T1000 (cell line): ENCODE measurements around the gene ASIC1.
A peak's percentile ranks its signal among the peaks of the same experiment; 100 is the strongest.
"Not testable (repeated sequence)": the region's sequence is repeated elsewhere in the genome, so short reads cannot be mapped to it uniquely, and the experiment has no call there.

ENCODE experiments used
- DNase-seq: peaks from one replicate; lab custom pipeline; 2025; ENCODE audit warnings: mixed read lengths; lab: John Stamatoyannopoulos, UW

The ASIC1 gene

DNA sequence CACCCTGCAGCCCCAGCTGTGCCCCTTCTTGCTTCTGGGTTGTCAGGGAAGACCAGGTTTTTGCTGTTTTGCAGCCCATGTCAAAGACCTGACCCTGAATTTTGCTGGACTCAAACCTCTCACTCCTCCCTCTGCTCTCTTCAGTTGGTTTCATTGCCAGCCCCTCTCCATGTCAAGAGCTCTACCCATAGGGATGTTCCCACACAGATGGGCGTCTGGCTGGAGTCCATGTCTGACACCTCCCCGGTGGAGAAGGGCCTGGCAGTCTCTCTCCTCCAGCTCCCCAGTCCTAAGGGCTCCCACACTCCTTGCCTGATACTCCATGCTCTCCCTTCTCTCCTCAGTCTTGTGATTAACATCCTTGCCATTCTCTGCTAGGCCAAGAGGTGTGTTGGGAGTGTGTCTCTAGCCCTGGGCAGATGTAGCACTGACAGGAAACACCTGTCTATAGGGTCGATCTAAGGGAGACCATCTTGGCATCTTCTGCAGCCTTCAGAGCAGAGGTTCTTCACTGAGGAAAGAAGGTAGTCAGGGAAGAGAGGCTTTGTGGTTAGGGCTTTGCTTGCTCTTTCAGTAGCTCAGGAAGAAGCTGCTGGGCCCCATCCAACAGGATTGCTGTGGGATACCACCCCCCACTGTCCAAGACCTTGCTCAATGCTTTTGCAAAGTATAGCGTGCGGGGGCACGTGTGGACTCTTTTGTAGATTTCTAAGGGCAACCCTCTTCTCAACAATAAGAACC lies 4.7 kb downstream of the ASIC1 start:
- no peak for DNase-seq

DNA sequence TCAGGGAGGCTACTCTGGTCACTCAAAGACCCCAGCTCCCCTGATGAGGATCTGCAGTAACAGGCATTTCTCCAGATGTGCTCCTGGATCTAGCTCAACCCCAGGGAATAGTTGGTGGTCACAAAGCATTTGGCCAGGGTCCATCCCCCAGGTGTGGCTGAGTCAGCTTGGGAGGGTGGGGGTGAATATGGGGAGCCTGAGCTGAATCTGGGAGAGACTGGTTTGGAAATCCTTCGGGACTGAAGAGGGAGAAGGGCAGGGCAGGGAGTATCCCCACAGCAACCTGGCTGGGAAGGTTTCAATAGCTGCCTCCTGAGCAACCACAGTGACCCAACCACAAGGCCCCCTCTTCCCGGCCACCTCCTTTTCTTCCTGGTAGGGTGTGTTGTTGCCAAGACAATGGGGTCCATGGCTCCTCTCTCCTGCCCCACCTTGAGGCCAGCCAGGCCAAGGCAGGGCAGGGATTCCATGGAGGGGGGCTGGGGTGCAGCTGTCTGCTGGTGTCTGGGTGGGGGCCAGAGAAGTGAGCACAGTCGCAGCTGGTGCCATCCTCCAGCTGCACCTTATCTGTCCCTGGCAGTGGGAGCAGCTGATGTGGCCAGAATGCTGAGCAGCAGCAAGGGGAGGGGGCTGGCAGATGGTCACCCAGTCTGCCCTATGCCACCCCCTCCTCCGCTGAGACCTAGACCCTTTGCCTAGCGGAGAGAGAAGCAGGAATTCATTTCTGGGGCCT lies 5.5 kb downstream of the ASIC1 start:
- DNase-seq, result no peak

DNA sequence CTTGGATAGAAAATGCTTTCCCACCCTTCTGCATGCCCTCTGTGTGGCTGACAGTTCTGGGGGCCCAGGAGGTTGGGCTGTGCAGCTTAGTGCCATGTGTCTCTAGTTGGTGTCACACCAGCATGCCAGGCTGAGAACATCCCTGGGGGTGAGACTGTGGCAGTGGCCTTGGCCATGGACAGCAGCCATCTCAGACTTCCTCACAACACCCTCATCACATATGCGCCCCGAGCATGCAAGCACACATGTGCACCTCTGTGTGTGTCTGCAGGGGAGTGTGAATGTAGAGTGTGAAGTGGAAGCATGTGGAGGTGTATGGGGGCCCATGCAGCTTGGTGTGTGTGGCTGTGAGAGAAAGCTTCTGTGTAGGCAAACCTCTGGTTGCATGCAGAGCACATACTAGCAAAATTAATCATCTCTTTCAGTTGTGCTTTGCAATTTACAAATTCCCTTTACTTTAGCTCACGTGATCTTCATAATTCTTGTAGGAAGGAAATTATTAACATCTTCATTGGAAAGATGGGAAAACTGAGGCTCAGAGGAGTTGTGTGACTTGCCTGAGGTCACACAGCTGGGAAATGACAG lies 8.4 kb downstream of the ASIC1 start:
- no peak for DNase-seq

DNA sequence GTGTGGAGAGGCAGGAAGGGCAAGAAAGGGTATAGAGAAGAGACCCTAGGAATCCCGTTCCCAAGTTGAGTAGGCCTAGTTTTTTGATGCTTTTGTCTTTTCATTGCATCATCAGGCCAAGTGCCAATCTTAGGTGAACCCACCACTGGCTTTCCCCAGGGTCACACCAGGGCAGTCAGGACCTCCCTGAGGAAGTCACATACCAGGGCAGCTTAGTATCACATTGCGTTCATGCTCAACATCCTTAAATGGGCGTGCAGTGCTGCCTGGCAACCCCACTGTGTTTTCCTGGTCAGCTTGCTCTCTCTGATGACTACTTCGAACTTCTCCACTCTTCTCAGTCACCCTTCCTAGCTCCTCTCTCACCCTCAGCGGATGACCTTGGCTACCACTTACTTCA lies 9.0 kb downstream of the ASIC1 start:
- DNase-seq, result no peak

DNA sequence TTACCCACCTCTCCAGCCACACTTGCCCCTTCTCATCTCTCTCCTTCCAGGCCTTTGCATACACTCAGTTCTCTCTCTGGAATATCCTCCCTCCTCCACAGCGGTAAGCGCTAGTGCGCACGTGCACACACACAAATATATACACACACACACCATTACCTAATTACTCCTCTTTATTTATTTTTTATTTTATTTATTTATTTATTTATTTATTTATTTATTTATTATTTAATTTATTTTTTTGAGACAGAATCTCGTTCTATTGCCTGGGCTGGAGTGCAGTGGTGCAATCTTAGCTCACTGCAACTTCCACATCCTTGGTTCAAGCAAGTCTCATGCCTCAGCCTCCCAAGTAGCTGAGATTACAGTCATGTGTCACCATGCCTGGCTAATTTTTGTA lies 11.7 kb downstream of the ASIC1 start:
- no peak for DNase-seq

DNA sequence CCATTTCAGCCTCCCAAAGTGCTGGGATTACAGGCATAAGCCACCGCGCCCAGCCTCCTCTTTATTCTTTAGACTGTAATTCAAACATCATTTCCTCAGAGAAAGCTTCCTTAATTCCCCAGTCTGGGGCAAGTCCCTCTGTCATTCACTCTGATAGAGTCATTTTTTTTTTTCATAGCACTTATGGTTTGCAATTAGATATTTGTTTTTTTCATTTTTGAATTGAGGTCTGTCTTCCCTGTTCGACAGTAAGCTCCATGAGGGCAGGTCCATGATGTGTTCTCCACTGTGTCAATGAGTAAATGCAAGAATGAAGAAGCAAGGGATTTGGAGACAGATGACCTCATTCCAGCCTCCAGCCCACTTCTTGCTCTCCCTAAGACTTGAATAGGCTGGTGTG lies 12.1 kb downstream of the ASIC1 start:
- DNase-seq, result no peak

DNA sequence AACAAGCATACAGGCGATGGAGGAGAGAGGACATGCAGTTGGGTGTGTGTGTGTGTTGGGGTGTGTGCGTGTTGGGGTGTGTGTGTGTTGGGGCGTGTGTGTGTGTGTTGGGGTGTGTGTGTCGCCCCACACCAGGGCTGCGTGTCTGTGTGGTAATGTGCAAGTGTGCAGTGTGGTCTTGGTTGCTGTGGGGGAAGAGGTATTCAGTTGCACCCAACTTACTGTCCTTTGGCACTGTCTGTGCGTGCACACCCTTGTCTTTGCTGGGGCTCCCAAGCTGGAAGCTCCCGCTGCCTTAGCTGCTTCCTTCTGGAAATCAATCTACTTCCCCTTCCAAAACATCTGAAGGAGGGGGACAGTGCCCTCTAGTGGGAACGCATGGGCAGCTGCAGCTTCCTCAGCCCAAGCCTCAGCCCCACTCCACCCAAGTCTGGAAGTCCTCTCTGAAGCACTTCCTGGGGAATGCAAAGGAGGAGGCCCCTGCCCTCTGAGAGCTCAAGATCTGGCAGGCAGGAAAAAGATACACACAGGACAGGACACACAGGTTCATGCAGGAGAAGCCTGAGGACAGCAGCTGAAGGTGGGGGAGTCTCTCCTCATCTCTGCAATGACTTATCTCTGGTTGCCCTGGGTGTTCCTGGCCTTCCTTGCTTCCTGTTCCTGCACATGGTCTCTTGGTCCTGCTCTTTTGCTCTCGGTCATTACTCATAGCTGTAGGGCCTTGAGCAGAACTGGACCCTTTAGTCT lies 13.1 kb downstream of the ASIC1 start:
- peak; percentile 69 for DNase-seq

DNA sequence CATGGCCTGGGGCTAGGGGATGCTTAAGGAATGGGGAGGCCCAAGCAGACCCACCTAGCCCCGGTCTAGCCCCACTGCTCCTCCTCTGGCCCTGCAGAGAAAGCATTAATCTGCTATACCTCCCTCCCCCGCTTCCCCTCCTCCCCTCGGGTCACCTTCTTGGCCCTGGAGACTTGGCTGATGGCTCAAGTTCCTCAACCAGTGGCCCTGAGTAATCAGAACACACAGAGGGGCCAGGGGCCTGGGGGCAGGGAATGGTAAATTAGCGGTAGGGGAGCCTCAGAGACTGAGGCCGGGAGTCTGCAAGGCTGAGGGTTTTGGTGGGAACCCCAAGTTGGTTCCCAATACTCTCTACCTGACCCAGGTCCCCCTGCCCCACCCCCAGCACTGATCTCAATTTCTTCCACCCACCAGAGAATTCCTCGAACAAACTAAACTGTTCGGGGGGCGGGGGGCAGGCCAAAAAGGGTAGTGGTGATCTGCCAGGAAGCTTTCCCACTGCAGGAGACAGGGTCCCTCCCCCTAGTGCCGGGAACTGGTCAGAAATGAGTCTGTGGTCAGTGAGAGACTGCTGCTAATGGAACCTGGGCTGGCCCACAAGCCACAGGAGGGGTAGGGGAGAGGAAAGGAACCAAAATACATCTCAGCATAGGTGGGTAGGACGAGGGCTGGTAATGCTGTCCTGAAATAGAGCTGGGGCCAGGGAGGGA lies 15.0 kb downstream of the ASIC1 start:
- no peak for DNase-seq

DNA sequence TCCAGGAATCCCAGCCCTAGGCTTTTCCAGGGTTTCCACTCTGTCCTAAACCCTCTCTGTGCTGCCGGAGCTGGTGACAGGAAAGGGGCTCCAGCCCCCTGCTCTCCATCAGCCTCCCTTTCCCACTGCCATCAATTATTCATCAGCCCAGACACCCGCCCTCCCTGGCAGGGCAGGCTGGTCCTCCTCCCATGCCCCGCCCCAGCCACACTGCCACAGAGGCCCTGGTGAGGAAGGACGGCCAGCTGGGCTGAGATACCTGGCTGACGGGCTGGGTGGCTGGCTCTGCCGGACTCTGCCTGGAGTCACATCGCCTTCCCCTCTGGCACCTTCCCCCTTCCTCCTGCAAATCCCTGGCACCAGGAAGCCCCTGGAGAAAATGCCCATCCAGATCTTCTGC lies 15.8 kb downstream of the ASIC1 start:
- DNase-seq, result no peak

DNA sequence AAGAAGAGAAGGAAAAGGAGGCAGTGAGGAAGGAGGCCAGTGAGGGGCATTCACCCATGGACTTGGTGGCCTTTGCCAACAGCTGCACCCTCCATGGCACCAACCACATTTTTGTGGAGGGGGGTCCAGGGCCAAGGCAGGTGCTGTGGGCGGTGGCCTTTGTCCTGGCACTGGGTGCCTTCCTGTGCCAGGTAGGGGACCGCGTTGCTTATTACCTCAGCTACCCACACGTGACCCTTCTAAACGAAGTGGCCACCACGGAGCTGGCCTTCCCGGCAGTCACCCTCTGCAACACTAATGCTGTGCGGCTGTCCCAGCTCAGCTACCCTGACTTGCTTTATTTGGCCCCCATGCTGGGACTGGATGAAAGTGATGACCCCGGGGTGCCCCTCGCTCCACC lies 16.3 kb downstream of the ASIC1 start:
- DNase-seq, result no peak

DNA sequence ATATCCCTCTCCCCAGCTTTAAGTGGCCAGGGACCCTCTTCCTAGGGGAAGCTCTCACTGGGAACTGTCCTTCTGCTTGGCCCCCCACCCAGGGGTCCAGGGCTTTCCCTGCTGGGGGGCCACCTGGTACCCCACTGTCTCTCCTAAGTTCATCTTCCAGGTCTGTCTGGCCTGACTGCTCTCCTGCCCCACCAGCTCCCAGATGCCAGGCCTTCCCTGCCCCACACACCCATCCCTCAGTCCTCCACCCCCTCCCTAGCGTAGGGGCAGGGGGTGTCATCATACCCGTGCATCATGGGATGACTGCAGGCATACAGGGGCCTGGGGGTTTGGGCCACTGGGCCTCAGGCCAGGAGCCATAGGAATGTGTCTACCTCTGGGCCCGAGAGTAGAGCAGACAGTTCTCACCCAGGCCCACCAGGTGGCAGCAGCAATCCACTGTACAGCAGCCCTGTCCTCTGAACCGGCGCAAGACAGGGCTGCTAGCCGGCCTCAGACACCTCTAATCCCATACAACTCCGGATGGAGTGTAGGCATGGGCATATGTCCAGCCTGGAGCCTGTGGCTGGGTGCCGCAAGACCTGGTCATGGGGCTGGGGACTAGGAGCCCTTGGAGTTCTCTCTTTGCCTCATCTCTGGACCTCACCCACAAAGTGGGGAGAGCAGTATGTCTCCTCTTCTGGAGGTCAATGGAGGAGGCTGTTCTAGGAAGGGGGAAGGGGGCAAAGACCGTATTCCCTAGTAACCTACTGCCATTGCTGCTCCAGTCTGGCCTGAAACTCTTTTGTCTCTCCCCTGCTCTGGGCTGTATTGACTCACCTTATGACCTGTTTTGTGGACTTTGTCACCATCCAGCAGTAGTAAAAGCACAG lies 17.8 kb downstream of the ASIC1 start:
- DNase-seq, result peak; percentile 80

DNA sequence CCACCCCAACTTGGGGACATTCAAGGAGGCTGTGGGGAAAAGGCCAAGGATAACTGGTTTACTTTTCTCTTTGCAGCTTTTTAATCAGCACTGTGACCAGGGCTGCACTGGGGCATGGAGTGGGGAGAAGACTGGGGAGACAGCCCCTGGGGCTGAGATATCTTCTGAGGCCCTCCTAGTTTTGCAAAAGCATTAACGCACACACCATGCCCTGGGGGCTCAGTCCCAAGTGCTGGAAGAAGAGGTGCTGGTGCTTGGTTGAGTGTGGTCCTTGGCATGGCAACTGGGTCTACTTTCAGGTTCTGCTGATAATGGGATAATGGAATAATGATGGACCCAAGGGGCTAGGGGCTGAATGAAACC lies 18.4 kb downstream of the ASIC1 start:
- DNase-seq, result no peak

DNA sequence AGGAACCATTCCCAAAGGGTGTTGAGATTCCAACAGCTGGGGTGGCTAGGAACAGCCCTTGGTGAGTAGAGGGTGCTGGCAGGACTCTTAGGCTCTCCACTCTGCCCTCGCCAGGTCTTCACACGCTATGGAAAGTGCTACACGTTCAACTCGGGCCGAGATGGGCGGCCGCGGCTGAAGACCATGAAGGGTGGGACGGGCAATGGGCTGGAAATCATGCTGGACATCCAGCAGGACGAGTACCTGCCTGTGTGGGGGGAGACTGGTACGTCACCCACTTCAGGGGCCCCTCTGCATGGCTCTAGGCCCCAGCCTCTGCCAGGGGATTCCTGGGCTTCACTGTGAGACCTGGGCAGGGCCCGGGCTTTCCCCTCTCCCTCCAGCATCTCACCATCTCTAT lies 19.7 kb downstream of the ASIC1 start:
- no peak for DNase-seq

DNA sequence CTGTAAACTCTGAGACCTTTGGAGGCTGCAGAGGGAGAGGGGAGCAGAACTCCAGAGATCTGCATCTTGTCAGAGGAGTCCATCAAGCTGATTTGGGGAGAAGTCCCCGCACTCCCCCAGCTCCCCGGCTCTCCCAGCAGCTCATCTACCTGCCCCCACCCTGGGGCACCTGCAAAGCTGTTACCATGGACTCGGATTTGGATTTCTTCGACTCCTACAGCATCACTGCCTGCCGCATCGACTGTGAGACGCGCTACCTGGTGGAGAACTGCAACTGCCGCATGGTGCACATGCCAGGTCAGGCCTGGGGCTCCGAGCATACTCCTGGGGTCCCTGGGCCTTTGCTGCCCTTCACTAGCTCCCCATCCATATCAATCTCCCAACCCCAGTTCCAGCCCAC lies 20.9 kb downstream of the ASIC1 start:
- no peak for DNase-seq

DNA sequence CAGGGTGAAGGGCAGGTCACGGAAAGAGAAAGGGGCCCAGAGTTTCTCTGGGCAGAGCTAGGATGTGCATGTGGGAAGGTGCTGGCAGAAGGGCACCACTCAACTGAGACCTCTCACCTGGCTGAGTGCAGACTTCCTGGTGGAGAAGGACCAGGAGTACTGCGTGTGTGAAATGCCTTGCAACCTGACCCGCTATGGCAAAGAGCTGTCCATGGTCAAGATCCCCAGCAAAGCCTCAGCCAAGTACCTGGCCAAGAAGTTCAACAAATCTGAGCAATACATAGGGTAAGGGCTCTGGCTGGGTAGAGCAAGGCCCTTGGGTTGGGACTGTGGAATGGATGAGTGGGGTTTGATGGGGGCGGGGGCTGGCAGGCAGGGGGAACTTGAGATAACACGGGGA lies 22.4 kb downstream of the ASIC1 start:
- no peak for DNase-seq

DNA sequence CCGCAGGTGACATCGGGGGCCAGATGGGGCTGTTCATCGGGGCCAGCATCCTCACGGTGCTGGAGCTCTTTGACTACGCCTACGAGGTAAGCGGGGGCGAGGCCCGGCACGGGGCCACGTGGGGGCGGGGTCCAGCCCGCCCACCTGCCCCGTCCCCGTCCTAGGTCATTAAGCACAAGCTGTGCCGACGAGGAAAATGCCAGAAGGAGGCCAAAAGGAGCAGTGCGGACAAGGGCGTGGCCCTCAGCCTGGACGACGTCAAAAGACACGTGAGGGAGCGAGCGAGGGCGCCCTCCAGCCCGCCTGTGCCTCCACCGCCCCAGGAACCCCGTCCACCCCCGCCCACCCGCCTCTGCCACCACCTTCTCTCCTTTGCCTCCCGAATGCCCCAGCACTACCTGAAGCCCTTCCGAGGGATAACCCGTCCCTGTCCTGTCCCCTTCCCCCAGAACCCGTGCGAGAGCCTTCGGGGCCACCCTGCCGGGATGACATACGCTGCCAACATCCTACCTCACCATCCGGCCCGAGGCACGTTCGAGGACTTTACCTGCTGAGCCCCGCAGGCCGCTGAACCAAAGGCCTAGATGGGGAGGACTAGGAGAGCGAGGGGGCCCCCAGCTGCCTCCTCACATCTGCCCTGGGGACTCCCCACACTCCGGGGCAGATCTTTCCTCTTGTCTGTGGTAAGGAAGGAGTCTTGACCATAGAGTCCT lies 23.9 kb downstream of the ASIC1 start:
- DNase-seq, result no peak

DNA sequence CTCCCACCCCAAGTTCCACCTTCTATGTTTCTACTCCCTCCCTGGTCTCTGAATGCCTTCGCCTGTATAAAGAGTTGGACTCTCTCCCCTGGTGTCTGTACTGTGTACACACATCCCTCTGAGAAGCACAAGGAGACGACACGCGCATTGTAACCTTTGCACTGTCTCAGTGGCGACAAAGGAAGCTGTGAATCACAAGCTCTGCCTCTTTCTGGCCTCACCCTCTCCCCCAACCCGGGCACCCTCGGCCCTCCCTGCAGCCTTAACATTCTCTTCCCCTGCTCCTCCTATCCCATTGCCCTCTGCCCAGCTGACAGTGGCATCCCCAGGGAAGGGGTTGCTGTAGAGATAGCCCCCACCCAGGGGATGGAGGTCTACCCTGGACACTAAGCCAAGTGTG lies 25.2 kb downstream of the ASIC1 start:
- DNase-seq, result no peak

DNA sequence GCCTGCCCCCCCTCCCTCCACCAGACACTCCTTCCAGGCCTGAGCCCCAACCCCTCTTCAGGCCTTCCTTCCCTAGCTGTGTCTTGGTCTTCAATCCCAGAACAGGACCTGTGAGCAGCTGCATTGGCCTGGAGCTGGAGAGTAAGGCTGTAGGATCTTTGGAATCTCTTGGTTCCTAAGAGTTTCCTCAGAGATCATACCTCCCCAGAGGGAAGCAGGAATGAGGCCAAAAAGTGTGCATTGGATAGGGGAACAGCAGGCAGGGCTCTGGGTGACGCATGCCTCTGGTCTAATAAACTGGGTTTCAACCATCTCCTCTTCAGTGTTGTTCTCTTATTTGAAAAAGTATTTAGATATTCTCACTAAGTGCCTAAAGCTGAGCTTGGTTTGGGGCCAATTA lies 25.9 kb downstream of the ASIC1 start:
- no peak for DNase-seq

DNA sequence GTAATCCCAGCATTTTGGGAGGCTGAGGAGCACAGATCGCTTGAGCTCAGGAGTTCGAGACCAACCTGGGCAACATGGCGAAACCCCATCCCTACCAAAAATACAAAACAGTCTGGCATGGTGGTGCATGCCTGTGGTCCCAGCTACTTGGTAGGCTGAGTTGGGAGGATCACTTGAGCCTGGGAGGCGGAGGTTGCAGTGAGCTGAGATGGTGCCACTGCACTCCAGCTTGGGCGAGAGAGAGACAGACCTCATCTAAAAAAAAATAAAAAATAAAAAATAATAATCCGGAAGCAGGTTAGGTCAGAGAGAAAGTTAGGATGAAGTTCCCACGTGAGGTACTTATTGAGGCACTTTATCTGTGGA lies 27.0 kb downstream of the ASIC1 start:
- not testable (repeated sequence) for DNase-seq

DNA sequence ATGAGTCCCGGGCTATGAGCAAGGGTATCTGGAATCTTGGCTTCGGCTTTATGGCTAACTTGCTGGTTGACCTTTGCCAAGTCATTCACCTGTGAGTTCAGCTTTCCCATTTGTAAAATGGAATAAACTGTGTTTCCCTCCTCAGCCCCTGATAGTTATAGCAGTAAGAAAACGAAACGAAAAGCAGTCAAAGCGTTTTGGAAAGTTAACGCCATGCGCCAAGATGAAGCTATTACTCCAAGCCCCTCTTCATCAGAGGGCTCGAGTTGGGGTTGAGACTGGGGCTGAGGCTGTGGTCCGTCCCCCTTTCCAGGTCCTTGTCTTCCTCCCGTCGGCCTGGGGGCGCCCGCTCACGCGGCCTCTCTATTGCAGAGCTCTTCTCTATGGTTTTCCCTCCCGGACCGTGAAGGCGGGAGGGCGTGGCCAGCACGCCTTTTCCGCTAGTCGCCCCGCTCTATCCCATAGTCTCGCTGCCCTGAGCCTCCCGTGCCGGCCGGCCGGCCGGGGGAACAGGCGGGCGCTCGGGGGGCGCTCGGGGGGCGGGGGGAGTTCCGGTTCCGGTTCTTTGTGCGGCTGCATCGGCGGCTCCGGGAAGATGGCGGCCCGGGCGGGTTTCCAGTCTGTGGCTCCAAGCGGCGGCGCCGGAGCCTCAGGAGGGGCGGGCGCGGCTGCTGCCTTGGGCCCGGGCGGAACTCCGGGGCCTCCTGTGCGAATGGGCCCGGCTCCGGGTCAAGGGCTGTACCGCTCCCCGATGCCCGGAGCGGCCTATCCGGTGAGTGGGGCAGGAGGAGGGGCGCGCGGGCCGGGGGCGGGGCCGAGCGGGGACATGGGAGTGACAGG lies 27.6 kb downstream of the ASIC1 start, which contains the start of gene SMARCD1:
Gene SMARCD1 (plus strand): TSS at position 568 of the 840 bp plus-strand sequence. CDS start 28 bp downstream, at position 596.
- DNase-seq, result peak; percentile 83
